ENCODE results near the gene NKD1.

NKD1 gene

GRCh38 chr16:50538411-50539052 is 9.7 kb upstream of the NKD1 start:
- no peak for DNase-seq

GRCh38 chr16:50539053-50539695 is 9.0 kb upstream of the NKD1 start:
- no peak for DNase-seq

GRCh38 chr16:50539822-50540710 is 8.1 kb upstream of the NKD1 start:
- DNase-seq, result no peak

GRCh38 chr16:50540711-50541007 is 7.5 kb upstream of the NKD1 start:
- no peak for DNase-seq

- no peak for DNase-seq
Measured at GRCh38 chr16:50542703-50543102, 5.5 kb upstream of the NKD1 start.

GRCh38 chr16:50546125-50546524 is 2.1 kb upstream of the NKD1 start:
- no peak for DNase-seq

- DNase-seq, result peak in 1 of 2 donors; percentile 5
Measured at GRCh38 chr16:50547340-50548124, 664 bp upstream of the NKD1 start.

GRCh38 chr16:50548909-50549560 is 839 bp downstream of the NKD1 start:
- DNase-seq, result no peak

- no peak for DNase-seq
Measured at GRCh38 chr16:50549561-50549915, 1.3 kb downstream of the NKD1 start.

- no peak for DNase-seq
Measured at GRCh38 chr16:50550035-50550434, 1.8 kb downstream of the NKD1 start.

GRCh38 chr16:50550866-50551641 is 2.9 kb downstream of the NKD1 start:
- DNase-seq, result no peak

- DNase-seq, result no peak
Measured at GRCh38 chr16:50552476-50553101, 4.4 kb downstream of the NKD1 start.

- no peak for DNase-seq
Measured at GRCh38 chr16:50553182-50553710, 5.0 kb downstream of the NKD1 start.

- DNase-seq, result no peak
Measured at GRCh38 chr16:50553731-50554360, 5.7 kb downstream of the NKD1 start.

GRCh38 chr16:50555269-50555875 is 7.2 kb downstream of the NKD1 start:
- no peak for DNase-seq

- DNase-seq, result no peak
Measured at GRCh38 chr16:50555952-50556673, 7.9 kb downstream of the NKD1 start.

GRCh38 chr16:50557046-50557445 is 8.8 kb downstream of the NKD1 start:
- DNase-seq, result no peak

GRCh38 chr16:50558913-50559312 is 10.7 kb downstream of the NKD1 start:
- DNase-seq, result no peak

GRCh38 chr16:50559342-50559741 is 11.1 kb downstream of the NKD1 start:
- no peak for DNase-seq

Data from inflammatory macrophage treated with lipopolysaccharide for 1 hour (primary cell).